Nephron (organoid): ENCODE data around the gene CDC42EP1.
"Not testable (repeated sequence)": the region's sequence is repeated elsewhere in the genome, so short reads cannot be mapped to it uniquely, and the experiment has no call there.

ENCODE experiments used
- H3K27ac Mint-ChIP-seq, 3 experiments: 2 replicates each; pipeline ENCODE4 v1.8.0; 2020; ENCODE audit warnings: mixed read lengths in 3 of 3, mild to moderate bottlenecking in 2 of 3, moderate library complexity in 1 of 3
- H3K27me3 Mint-ChIP-seq: 2 replicates; pipeline ENCODE4 v1.8.0; 2021; ENCODE audit warnings: low read depth, mild to moderate bottlenecking, moderate library complexity, mixed read lengths
- H3K36me3 Mint-ChIP-seq: 2 replicates; pipeline ENCODE4 v1.8.0; 2020; ENCODE audit warnings: low read depth, mixed read lengths
- H3K4me1 Mint-ChIP-seq: 2 replicates; pipeline ENCODE4 v1.8.0; 2020; ENCODE audit warnings: mixed read lengths
- H3K4me3 Mint-ChIP-seq, 3 experiments: 2 replicates each; pipeline ENCODE4 v1.8.0; 2020; ENCODE audit warnings: mild to moderate bottlenecking in 3 of 3, mixed read lengths in 3 of 3, moderate library complexity in 2 of 3
- H3K9me3 Mint-ChIP-seq: 2 replicates; pipeline ENCODE4 v1.8.0; 2020; ENCODE audit warnings: mixed read lengths
- TF ChIP-seq, protein P1 (sequence below), 3 experiments: fragments of 200-600 bp; sonication (generic); IDR thresholded peaks; one replicate each; pipeline ENCODE4 v1.5.0; 2021; ENCODE audit warnings: antibody characterized with exemption in 3 of 3; ENCODE audit not compliant: unreplicated experiment in 3 of 3

Gene CDC42EP1

DNA sequence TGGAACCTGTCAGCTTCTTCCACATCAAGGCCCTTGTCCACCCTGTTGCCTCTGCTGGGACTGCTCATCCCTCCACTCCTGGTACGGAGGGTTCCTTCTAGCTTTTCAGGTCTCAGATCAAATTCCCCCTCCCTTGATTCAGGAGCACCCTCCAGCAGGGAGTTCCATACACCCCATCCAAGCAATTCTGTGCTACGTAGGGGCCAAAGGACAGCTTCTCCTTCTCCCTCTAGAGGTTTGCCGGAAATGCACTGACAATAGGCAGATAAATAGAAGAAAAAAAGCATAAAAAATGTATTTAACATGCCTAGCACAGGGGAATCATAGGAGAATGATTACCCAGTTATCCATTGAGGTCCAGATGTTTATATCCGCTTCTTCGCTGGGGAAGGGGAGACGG, 37.8 kb upstream of the CDC42EP1 start:
- Mint-ChIP-seq H3K27ac (peak overlapping the region; percentile 25 to 78 (median 60)), H3K36me3 (no peaks in the 10 kb centered on the region), H3K4me3 (peak overlapping the region; percentile 21 to 41 (median 25)), H3K4me1 (peaks cover 28% of the 10 kb centered on the region), H3K9me3 (no peaks in the 10 kb centered on the region), H3K27me3 (peaks cover 28% of the 10 kb centered on the region)
- TF ChIP-seq, protein P1, sequence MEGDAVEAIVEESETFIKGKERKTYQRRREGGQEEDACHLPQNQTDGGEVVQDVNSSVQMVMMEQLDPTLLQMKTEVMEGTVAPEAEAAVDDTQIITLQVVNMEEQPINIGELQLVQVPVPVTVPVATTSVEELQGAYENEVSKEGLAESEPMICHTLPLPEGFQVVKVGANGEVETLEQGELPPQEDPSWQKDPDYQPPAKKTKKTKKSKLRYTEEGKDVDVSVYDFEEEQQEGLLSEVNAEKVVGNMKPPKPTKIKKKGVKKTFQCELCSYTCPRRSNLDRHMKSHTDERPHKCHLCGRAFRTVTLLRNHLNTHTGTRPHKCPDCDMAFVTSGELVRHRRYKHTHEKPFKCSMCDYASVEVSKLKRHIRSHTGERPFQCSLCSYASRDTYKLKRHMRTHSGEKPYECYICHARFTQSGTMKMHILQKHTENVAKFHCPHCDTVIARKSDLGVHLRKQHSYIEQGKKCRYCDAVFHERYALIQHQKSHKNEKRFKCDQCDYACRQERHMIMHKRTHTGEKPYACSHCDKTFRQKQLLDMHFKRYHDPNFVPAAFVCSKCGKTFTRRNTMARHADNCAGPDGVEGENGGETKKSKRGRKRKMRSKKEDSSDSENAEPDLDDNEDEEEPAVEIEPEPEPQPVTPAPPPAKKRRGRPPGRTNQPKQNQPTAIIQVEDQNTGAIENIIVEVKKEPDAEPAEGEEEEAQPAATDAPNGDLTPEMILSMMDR (IDR thresholded peaks at IDR 0.05; ENCODE audit: unreplicated experiment in 3 of 3), result no peak

GRCh38 chr22:37525073-37525745, 35.1 kb upstream of the CDC42EP1 start:
- Mint-ChIP-seq H3K9me3 (no peaks in the 10 kb centered on the region), H3K4me3 (no peak overlapping the region), H3K4me1 (peaks cover 21% of the 10 kb centered on the region), H3K27me3 (peaks cover 19% of the 10 kb centered on the region), H3K27ac (no peak overlapping the region), H3K36me3 (no peaks in the 10 kb centered on the region)
- TF ChIP-seq, protein P1 (IDR thresholded peaks at IDR 0.05; ENCODE audit: unreplicated experiment in 3 of 3), result no peak

DNA sequence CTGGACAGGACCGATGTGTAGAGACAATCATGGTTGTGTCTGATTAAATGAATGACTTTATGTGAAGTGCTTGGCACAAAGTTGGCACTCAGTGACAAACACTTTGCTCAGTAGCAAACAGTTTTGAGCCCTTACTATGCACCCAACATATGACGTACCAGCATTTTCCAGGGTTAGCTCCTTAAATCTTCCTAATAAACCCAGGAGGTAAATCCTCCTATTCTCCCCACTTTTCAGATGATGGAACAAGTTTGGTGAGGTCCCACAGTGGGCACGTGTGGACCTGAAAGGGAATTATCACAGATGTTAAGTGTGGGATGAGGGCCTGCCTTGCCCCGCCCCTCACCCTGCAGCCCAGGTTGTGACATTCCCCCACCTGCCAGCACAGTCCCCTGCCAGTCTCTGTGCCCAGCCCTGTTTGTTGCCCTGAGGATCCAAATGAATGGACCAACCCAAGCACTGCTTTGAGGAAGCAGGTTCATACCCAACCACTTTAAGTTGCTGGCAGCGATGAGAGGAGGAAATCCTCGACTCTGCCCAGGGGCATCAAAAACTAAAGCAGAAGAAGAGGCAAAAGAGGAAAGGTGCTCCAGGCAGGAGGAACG, 34.4 kb upstream of the CDC42EP1 start:
- peaks cover 16% of the 10 kb centered on the region for H3K27me3 Mint-ChIP-seq
- peaks cover 18% of the 10 kb centered on the region for H3K4me1 Mint-ChIP-seq
- H3K4me3 Mint-ChIP-seq, result no peak overlapping the region
- H3K9me3 Mint-ChIP-seq, result no peaks in the 10 kb centered on the region
- TF ChIP-seq, protein P1 (IDR thresholded peaks at IDR 0.05; ENCODE audit: unreplicated experiment in 3 of 3), result no peak
- H3K27ac Mint-ChIP-seq, result no peak overlapping the region
- H3K36me3 Mint-ChIP-seq, result no peaks in the 10 kb centered on the region

GRCh38 chr22:37526376-37526775, 33.9 kb upstream of the CDC42EP1 start:
- peaks cover 10% of the 10 kb centered on the region for H3K27me3 Mint-ChIP-seq
- H3K4me3 Mint-ChIP-seq, result no peak overlapping the region
- no peaks in the 10 kb centered on the region for H3K36me3 Mint-ChIP-seq
- H3K9me3 Mint-ChIP-seq, result no peaks in the 10 kb centered on the region
- no peak overlapping the region for H3K27ac Mint-ChIP-seq
- TF ChIP-seq, protein P1 (IDR thresholded peaks at IDR 0.05; ENCODE audit: unreplicated experiment in 3 of 3), result no peak
- peaks cover 13% of the 10 kb centered on the region for H3K4me1 Mint-ChIP-seq

DNA sequence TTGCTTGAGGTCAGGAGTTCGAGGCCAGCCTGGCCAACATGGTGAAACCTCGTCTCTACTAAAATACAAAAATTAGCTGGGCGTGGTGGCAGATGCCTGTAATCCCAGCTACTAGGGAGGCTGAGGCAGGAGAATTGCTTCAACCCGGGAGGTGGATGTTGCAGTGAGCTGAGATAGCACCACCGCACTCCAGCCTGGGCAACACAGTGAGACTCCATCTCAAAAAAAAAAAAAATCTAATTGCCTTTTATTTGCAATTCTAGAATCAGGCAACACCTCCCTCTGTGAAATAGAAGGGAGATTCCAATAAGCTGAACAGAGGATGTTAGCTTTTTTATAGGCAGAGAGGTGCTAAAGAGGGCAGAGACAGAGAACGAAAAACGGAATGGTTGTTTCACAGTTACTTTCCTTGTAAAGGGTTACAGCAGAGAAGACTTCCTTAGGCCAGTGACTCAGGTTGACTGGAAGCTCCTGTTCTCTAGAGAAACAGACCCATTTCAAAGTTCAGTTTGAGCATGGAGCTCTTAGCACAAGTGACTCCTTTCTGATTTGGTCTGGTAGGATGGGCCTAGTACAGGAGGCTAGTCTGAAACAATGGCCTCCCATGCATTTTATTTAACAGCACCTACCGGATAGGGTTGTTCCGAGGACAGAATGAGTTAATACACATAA, 33.1 kb upstream of the CDC42EP1 start:
- not testable (repeated sequence) for H3K27me3 Mint-ChIP-seq, H3K27ac Mint-ChIP-seq, H3K36me3 Mint-ChIP-seq, H3K4me3 Mint-ChIP-seq, H3K9me3 Mint-ChIP-seq, H3K4me1 Mint-ChIP-seq

GRCh38 chr22:37527952-37528351, 32.3 kb upstream of the CDC42EP1 start:
- H3K9me3 Mint-ChIP-seq, H3K36me3 Mint-ChIP-seq, H3K4me3 Mint-ChIP-seq, H3K27me3 Mint-ChIP-seq, H3K4me1 Mint-ChIP-seq, H3K27ac Mint-ChIP-seq: not testable (repeated sequence)
